ENCODE results near the gene KIFC3.

- no peak for TF ChIP-seq POLR2AphosphoS5 (IDR thresholded peaks at IDR 0.05; ENCODE audit: low read depth, low read length)
- no peak for TF ChIP-seq FOXP2 (optimal IDR thresholded peaks at IDR 0.05; ENCODE audit: borderline replicate concordance, extremely low read depth, extremely low read length, insufficient read depth)
- TF ChIP-seq, protein P1, sequence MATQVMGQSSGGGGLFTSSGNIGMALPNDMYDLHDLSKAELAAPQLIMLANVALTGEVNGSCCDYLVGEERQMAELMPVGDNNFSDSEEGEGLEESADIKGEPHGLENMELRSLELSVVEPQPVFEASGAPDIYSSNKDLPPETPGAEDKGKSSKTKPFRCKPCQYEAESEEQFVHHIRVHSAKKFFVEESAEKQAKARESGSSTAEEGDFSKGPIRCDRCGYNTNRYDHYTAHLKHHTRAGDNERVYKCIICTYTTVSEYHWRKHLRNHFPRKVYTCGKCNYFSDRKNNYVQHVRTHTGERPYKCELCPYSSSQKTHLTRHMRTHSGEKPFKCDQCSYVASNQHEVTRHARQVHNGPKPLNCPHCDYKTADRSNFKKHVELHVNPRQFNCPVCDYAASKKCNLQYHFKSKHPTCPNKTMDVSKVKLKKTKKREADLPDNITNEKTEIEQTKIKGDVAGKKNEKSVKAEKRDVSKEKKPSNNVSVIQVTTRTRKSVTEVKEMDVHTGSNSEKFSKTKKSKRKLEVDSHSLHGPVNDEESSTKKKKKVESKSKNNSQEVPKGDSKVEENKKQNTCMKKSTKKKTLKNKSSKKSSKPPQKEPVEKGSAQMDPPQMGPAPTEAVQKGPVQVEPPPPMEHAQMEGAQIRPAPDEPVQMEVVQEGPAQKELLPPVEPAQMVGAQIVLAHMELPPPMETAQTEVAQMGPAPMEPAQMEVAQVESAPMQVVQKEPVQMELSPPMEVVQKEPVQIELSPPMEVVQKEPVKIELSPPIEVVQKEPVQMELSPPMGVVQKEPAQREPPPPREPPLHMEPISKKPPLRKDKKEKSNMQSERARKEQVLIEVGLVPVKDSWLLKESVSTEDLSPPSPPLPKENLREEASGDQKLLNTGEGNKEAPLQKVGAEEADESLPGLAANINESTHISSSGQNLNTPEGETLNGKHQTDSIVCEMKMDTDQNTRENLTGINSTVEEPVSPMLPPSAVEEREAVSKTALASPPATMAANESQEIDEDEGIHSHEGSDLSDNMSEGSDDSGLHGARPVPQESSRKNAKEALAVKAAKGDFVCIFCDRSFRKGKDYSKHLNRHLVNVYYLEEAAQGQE (IDR thresholded peaks at IDR 0.05; ENCODE audit: insufficient read depth in 1 of 2, low read depth in 2 of 2, low read length in 2 of 2): no peak
- no peak for TF ChIP-seq TAF1 (IDR thresholded peaks at IDR 0.05; ENCODE audit: borderline replicate concordance, insufficient read depth, low read length)
- TF ChIP-seq SIN3A (IDR thresholded peaks at IDR 0.05; ENCODE audit: borderline replicate concordance, insufficient read depth, low read length): no peak
These were observed 20.9 kb downstream of the KIFC3 start for GRCh38 chr16:57781349-57781740.

Measured in PFSK-1 (cell line).